ENCODE measurements around the gene NSMF.
A peak's percentile ranks its signal among the peaks of the same experiment; 100 is the strongest.

The NSMF gene

GRCh38 chr9:137447722-137448601, 11.2 kb downstream of the NSMF start:
- no peak overlapping the region for H3K4me3 ChIP-seq (ENCODE audit: low read depth, low read length)
- TF ChIP-seq CTCF (IDR thresholded peaks at IDR 0.05; ENCODE audit: low read depth, low read length) = no peak

GRCh38 chr9:137446851-137447471, 12.2 kb downstream of the NSMF start:
- no peak overlapping the region for H3K4me3 ChIP-seq (ENCODE audit: low read depth, low read length)
- no peak for TF ChIP-seq CTCF (IDR thresholded peaks at IDR 0.05; ENCODE audit: low read depth, low read length)

GRCh38 chr9:137445930-137446431, 13.2 kb downstream of the NSMF start:
- H3K4me3 ChIP-seq (ENCODE audit: low read depth, low read length) = no peak overlapping the region
- TF ChIP-seq CTCF (IDR thresholded peaks at IDR 0.05; ENCODE audit: low read depth, low read length) = no peak

GRCh38 chr9:137445275-137445807, 13.8 kb downstream of the NSMF start:
- H3K4me3 ChIP-seq (ENCODE audit: low read depth, low read length) = no peak overlapping the region
- peak; percentile 84 for TF ChIP-seq CTCF (IDR thresholded peaks at IDR 0.05; ENCODE audit: low read depth, low read length)

GRCh38 chr9:137444106-137444790, 14.9 kb downstream of the NSMF start:
- H3K4me3 ChIP-seq (ENCODE audit: low read depth, low read length) = no peak overlapping the region
- no peak for TF ChIP-seq CTCF (IDR thresholded peaks at IDR 0.05; ENCODE audit: low read depth, low read length)

GRCh38 chr9:137441935-137442321, 17.2 kb downstream of the NSMF start:
- TF ChIP-seq CTCF (IDR thresholded peaks at IDR 0.05; ENCODE audit: low read depth, low read length) = no peak
- H3K4me3 ChIP-seq (ENCODE audit: low read depth, low read length) = no peak overlapping the region

Data from WI38 (cell line).